ENCODE data around the gene THADA.

Gene THADA

GRCh38 chr2:43230951-43231827 lies 364.6 kb downstream of the THADA start:
- ChIA-PET POLR2A (no interaction called here), CTCF (interaction anchor here (0.5 kb wide), 1 partner anchor 346 kb away, joined by 4 read pairs; no protein-coding TSS in a partner anchor)
- no peak for DNase-seq (ENCODE audit: extremely low spot score)
- TF ChIP-seq FOXA1 (IDR thresholded peaks at IDR 0.05): no peak
- no peak for TF ChIP-seq LEF1 (IDR thresholded peaks at IDR 0.05; ENCODE audit: borderline replicate concordance)
- TF ChIP-seq ZNF384 (IDR thresholded peaks at IDR 0.05): no peak
- TF ChIP-seq BHLHE40 (IDR thresholded peaks at IDR 0.05; ENCODE audit: borderline replicate concordance): no peak
- no peak for TF ChIP-seq L3MBTL2 (conservative IDR thresholded peaks at IDR 0.05)
- no peak for TF ChIP-seq HDGF (IDR thresholded peaks at IDR 0.05; ENCODE audit: borderline replicate concordance)
- TF ChIP-seq ELF4 (IDR thresholded peaks at IDR 0.05): no peak
- no peak for TF ChIP-seq SUZ12 (IDR thresholded peaks at IDR 0.05)
- TF ChIP-seq TARDBP (IDR thresholded peaks at IDR 0.05): no peak
- TF ChIP-seq SP1 (IDR thresholded peaks at IDR 0.05): no peak
- no peak for TF ChIP-seq FOXM1 (IDR thresholded peaks at IDR 0.05; ENCODE audit: borderline replicate concordance)
- no peak for TF ChIP-seq FOXK2 (IDR thresholded peaks at IDR 0.05)
- TF ChIP-seq PKNOX1 (IDR thresholded peaks at IDR 0.05): no peak
- no peak for TF ChIP-seq NFRKB (IDR thresholded peaks at IDR 0.05)
- TF ChIP-seq ARNT (IDR thresholded peaks at IDR 0.05): no peak
- no peak for TF ChIP-seq CTBP1 (IDR thresholded peaks at IDR 0.05; ENCODE audit: borderline replicate concordance)

- ChIA-PET POLR2A (no interaction called here), CTCF (interaction anchor here (0.5 to 1.9 kb wide), 3 partner anchors 60 to 347 kb away, joined by 3 to 9 read pairs (median 4); no protein-coding TSS in a partner anchor)
- no peak for DNase-seq (ENCODE audit: extremely low spot score)
- TF ChIP-seq ZNF384 (IDR thresholded peaks at IDR 0.05) (no peak), BHLHE40 (IDR thresholded peaks at IDR 0.05; ENCODE audit: borderline replicate concordance) (no peak), FOXM1 (IDR thresholded peaks at IDR 0.05; ENCODE audit: borderline replicate concordance) (no peak), LEF1 (IDR thresholded peaks at IDR 0.05; ENCODE audit: borderline replicate concordance) (no peak), ARNT (IDR thresholded peaks at IDR 0.05) (no peak), FOXK2 (IDR thresholded peaks at IDR 0.05) (no peak), TARDBP (IDR thresholded peaks at IDR 0.05) (no peak), HDGF (IDR thresholded peaks at IDR 0.05; ENCODE audit: borderline replicate concordance) (no peak), PKNOX1 (IDR thresholded peaks at IDR 0.05) (no peak)
Observed at GRCh38 chr2:43230351-43230885, 365.4 kb downstream of the THADA start.

- ChIA-PET CTCF (interaction anchor here (0.6 to 2.4 kb wide), 23 partner anchors 12 to 416 kb away, joined by 3 to 13 read pairs (median 4); no protein-coding TSS in a partner anchor), POLR2A (interaction anchor here (0.9 to 3.2 kb wide), 4 partner anchors 9 to 254 kb away, joined by 4 to 16 read pairs (median 8); no protein-coding TSS in a partner anchor)
- TF ChIP-seq SP1 (IDR thresholded peaks at IDR 0.05): no peak
- TF ChIP-seq FOXK2 (IDR thresholded peaks at IDR 0.05): no peak
- TF ChIP-seq PKNOX1 (IDR thresholded peaks at IDR 0.05): no peak
- no peak for TF ChIP-seq TARDBP (IDR thresholded peaks at IDR 0.05)
- no peak for TF ChIP-seq HDGF (IDR thresholded peaks at IDR 0.05; ENCODE audit: borderline replicate concordance)
- no peak for TF ChIP-seq ARNT (IDR thresholded peaks at IDR 0.05)
- TF ChIP-seq L3MBTL2 (conservative IDR thresholded peaks at IDR 0.05): no peak
- TF ChIP-seq FOXA1 (IDR thresholded peaks at IDR 0.05): no peak
- TF ChIP-seq ELF4 (IDR thresholded peaks at IDR 0.05): no peak
- TF ChIP-seq SUZ12 (IDR thresholded peaks at IDR 0.05): no peak
- no peak for TF ChIP-seq FOXM1 (IDR thresholded peaks at IDR 0.05; ENCODE audit: borderline replicate concordance)
- no peak for TF ChIP-seq BHLHE40 (IDR thresholded peaks at IDR 0.05; ENCODE audit: borderline replicate concordance)
- no peak; the same call in 1 of the 2 replicates for TF ChIP-seq ZNF384 (IDR thresholded peaks at IDR 0.05)
- TF ChIP-seq NFRKB (IDR thresholded peaks at IDR 0.05): no peak
- TF ChIP-seq CTBP1 (IDR thresholded peaks at IDR 0.05; ENCODE audit: borderline replicate concordance): no peak
- no peak for TF ChIP-seq LEF1 (IDR thresholded peaks at IDR 0.05; ENCODE audit: borderline replicate concordance)
- DNase-seq (ENCODE audit: extremely low spot score): no peak
Observed at GRCh38 chr2:43228756-43229659, 366.8 kb downstream of the THADA start.

GRCh38 chr2:43228321-43228751 lies 367.5 kb downstream of the THADA start:
- POLR2A ChIA-PET: interaction anchor here (0.9 to 3.2 kb wide), 9 partner anchors 8 to 274 kb away, joined by 3 to 16 read pairs (median 7); no protein-coding TSS in a partner anchor
- DNase-seq (ENCODE audit: extremely low spot score): no peak
- TF ChIP-seq BHLHE40 (IDR thresholded peaks at IDR 0.05; ENCODE audit: borderline replicate concordance): no peak
- TF ChIP-seq ARNT (IDR thresholded peaks at IDR 0.05): no peak
- TF ChIP-seq LEF1 (IDR thresholded peaks at IDR 0.05; ENCODE audit: borderline replicate concordance): no peak
- TF ChIP-seq FOXK2 (IDR thresholded peaks at IDR 0.05): no peak
- TF ChIP-seq FOXM1 (IDR thresholded peaks at IDR 0.05; ENCODE audit: borderline replicate concordance): no peak
- TF ChIP-seq FOXA1 (IDR thresholded peaks at IDR 0.05): no peak
- no peak for TF ChIP-seq L3MBTL2 (conservative IDR thresholded peaks at IDR 0.05)
- TF ChIP-seq SUZ12 (IDR thresholded peaks at IDR 0.05): no peak
- no peak for TF ChIP-seq PKNOX1 (IDR thresholded peaks at IDR 0.05)
- no peak for TF ChIP-seq CTBP1 (IDR thresholded peaks at IDR 0.05; ENCODE audit: borderline replicate concordance)
- TF ChIP-seq ZNF384 (IDR thresholded peaks at IDR 0.05): no peak
- no peak for TF ChIP-seq NFRKB (IDR thresholded peaks at IDR 0.05)
- no peak for TF ChIP-seq HDGF (IDR thresholded peaks at IDR 0.05; ENCODE audit: borderline replicate concordance)
- TF ChIP-seq TARDBP (IDR thresholded peaks at IDR 0.05): no peak
- no peak for TF ChIP-seq SP1 (IDR thresholded peaks at IDR 0.05)
- no peak for TF ChIP-seq ELF4 (IDR thresholded peaks at IDR 0.05)
- CTCF ChIA-PET: interaction anchor here (0.9 to 2.4 kb wide), 8 partner anchors 12 to 415 kb away, joined by 3 to 9 read pairs (median 4); no protein-coding TSS in a partner anchor
